ENCODE results near the gene PNMA5. TPM values are rescaled to one million over a fixed set of nuclear protein-coding genes. Genes with fewer than 3 reads are reported as not detected.
A peak's percentile ranks its signal among the peaks of the same experiment; 100 is the strongest.

The PNMA5 gene
- total RNA-seq, 1 donor from 2014 or later = not detected

DNA sequence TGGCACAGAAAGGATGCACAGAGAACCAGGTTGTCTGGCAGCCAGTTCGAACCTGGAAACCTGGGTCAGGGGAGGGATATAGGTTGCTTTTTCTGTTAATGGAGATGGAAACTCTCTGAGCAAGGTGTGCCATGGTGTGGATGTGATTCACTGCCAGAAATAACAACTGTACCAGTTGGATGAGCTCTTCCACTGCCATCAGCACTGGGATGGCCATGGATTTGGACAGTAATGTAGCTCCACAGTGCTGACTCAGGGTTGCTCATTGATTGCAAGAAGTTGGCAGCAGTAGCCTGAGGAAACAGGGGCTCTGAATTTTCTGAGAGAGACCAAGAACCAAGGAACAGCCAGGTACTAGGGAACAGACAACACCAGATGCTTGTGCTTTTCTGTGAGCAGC lies 33.8 kb downstream of the PNMA5 start:
- no peaks in the 10 kb centered on the region for H3K27me3 Mint-ChIP-seq (ENCODE audit: low read depth)
- peaks cover 8% of the 10 kb centered on the region for H3K9me3 Mint-ChIP-seq
- no peak overlapping the region for H3K27ac Mint-ChIP-seq
- no peak for DNase-seq (ENCODE audit: low spot score in 2 of 2, unreplicated experiment in 2 of 2)
- H3K36me3 Mint-ChIP-seq = peaks cover 4% of the 10 kb centered on the region
- H3K4me3 Mint-ChIP-seq = no peak overlapping the region
- TF ChIP-seq, protein P1, sequence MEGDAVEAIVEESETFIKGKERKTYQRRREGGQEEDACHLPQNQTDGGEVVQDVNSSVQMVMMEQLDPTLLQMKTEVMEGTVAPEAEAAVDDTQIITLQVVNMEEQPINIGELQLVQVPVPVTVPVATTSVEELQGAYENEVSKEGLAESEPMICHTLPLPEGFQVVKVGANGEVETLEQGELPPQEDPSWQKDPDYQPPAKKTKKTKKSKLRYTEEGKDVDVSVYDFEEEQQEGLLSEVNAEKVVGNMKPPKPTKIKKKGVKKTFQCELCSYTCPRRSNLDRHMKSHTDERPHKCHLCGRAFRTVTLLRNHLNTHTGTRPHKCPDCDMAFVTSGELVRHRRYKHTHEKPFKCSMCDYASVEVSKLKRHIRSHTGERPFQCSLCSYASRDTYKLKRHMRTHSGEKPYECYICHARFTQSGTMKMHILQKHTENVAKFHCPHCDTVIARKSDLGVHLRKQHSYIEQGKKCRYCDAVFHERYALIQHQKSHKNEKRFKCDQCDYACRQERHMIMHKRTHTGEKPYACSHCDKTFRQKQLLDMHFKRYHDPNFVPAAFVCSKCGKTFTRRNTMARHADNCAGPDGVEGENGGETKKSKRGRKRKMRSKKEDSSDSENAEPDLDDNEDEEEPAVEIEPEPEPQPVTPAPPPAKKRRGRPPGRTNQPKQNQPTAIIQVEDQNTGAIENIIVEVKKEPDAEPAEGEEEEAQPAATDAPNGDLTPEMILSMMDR (IDR thresholded peaks at IDR 0.05; ENCODE audit: unreplicated experiment) = no peak
- peaks cover 8% of the 10 kb centered on the region for H3K4me1 Mint-ChIP-seq

DNA sequence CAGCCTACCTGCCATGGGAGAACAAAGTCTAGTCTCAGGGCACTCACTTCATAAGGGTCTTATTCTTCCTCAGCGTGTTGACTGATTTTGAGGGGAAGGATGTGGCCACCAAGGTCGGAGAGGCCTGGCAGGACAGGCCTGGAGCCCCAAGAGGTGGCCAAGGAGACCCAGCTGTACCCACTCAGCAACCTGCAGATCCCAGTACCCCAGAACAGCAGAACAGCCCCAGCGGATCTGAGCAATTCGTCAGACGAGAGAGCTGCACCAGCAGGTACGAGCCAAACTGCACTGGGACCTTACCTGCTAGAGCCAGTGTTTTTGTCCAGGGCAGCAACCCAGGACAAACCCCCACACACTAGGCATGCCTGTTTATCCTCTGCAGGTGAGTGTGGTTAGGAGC lies 34.3 kb downstream of the PNMA5 start:
- DNase-seq (ENCODE audit: low spot score in 2 of 2, unreplicated experiment in 2 of 2) = no peak
- Mint-ChIP-seq H3K4me1 (peaks cover 8% of the 10 kb centered on the region), H3K27ac (no peak overlapping the region), H3K4me3 (no peak overlapping the region), H3K9me3 (peaks cover 8% of the 10 kb centered on the region), H3K27me3 (ENCODE audit: low read depth) (no peaks in the 10 kb centered on the region), H3K36me3 (peaks cover 4% of the 10 kb centered on the region)
- TF ChIP-seq, protein P1 (IDR thresholded peaks at IDR 0.05; ENCODE audit: unreplicated experiment) = no peak

DNA sequence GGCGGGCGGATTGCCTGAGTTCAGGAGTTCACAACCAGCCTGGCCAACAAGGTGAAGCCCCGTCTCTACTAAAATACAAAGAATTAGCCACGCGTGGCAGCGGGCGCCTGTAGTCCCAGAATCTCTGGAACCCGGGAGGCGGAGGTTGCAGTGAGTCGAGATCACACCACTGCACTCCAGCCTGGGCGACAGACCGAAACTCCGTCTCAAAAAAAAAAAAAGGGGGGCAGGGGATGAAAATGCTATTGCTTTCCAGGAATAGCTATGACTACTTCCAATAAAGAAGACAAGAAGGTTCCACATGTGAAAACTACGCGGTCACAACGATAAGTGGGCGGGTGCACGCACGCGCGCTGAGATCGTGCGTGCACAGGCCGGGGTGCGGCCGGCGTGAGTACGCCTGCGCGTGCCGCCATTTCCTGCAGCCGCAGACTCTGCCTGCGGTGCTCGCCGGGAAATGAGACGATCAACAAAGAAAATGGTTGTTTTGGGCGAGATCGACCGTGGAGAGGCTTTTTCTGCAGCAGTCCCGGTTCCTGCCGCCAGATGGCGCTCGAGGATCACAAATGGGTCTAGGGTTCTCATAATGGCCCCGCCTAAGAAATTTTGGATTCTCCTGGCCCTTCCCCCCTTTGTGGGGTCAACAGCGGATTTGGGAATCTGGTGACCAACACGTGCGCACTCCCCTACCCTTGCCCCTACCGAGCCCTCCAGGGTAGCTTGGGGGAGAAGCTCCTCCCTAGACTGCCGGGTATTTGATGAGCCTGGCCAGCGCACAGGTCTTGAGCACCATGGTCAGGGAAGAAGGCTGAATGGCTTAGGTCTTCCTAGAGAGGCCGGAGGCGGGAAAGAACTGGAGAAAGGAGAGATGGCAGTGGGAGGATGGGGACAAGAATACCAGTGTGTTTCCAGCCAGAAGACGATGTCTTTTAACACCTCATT lies 35.1 kb downstream of the PNMA5 start:
- H3K36me3 Mint-ChIP-seq = peaks cover 2% of the 10 kb centered on the region
- peak overlapping the region; percentile 89 for H3K27ac Mint-ChIP-seq
- TF ChIP-seq, protein P1 (IDR thresholded peaks at IDR 0.05; ENCODE audit: unreplicated experiment) = peak; percentile 93
- peaks cover 8% of the 10 kb centered on the region for H3K9me3 Mint-ChIP-seq
- no peaks in the 10 kb centered on the region for H3K27me3 Mint-ChIP-seq (ENCODE audit: low read depth)
- peak; percentile 49 to 89 for DNase-seq (ENCODE audit: low spot score in 2 of 2, unreplicated experiment in 2 of 2)
- H3K4me3 Mint-ChIP-seq = peak overlapping the region; percentile 64
- H3K4me1 Mint-ChIP-seq = peaks cover 8% of the 10 kb centered on the region

DNA sequence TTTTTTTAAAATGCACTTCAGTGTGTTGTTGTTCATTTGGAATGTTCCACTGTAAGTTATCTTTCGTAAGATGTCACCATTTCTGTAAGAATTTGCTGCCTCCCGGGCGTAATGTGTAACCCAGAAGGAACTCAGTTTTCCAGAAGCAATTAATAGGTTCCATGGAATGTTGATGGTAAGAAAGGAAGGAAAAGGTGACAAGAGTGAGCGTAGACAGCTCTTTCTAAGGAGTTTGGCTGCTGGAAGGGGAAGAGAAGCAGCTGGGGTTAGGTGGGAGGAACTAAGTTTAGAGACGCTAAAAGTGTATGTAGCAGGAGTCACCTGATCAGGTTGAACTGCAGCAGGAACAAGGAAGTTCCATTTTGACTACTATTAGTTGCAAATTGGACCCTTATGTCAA lies 35.9 kb downstream of the PNMA5 start:
- Mint-ChIP-seq H3K4me1 (peaks cover 8% of the 10 kb centered on the region), H3K36me3 (peaks cover 2% of the 10 kb centered on the region), H3K27me3 (ENCODE audit: low read depth) (no peaks in the 10 kb centered on the region), H3K4me3 (peak overlapping the region; percentile 64), H3K9me3 (peaks cover 8% of the 10 kb centered on the region), H3K27ac (peak overlapping the region; percentile 89)
- no peak for DNase-seq (ENCODE audit: low spot score in 2 of 2, unreplicated experiment in 2 of 2)
- TF ChIP-seq, protein P1 (IDR thresholded peaks at IDR 0.05; ENCODE audit: unreplicated experiment) = no peak

DNA sequence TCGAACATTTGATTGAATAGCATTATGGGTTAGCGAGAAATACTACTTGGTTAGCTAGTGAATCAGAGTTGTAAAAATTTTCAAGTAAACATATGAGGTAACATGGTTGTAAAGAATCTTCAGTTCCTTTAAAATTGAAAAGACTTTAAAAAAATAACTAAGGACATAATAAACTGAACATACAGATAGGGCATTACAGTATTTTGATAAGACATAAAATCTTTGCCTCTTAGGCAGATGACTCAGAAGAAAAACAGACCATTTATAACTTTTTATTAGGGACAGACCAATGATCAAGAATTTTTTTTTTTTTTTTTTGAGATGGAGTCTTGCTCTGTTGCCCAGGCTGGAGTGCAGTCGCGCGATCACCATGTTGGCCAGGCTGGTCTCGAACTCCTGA lies 43.1 kb downstream of the PNMA5 start:
- DNase-seq (ENCODE audit: low spot score in 2 of 2, unreplicated experiment in 2 of 2) = no peak
- Mint-ChIP-seq H3K36me3 (peaks cover 12% of the 10 kb centered on the region), H3K4me1 (no peaks in the 10 kb centered on the region), H3K27ac (no peak overlapping the region), H3K9me3 (peaks cover 7% of the 10 kb centered on the region), H3K4me3 (no peak overlapping the region), H3K27me3 (ENCODE audit: low read depth) (no peaks in the 10 kb centered on the region)
- TF ChIP-seq, protein P1 (IDR thresholded peaks at IDR 0.05; ENCODE audit: unreplicated experiment) = no peak
